HG02588 (cell line): ENCODE results near the gene TCAF1.

Experiments used
- ATAC-seq: cut with Tn5 transposase; IDR thresholded peaks from one replicate; pipeline ENCODE4 v1.9.1; 2021; ENCODE audit warnings: mild to moderate bottlenecking, moderate library complexity; ENCODE audit not compliant: unreplicated experiment

TCAF1 gene

GRCh38 chr7:143901668-143902331, at the start of gene TCAF1:
TSS of gene TCAF1 (minus strand) at chr7:143902176. CDS start at chr7:143876608, 25,568 bp downstream.
- peak; percentile 95 for ATAC-seq

- ATAC-seq = no peak
These were observed 46.8 kb upstream of the TCAF1 start for GRCh38 chr7:143948733-143949132.

- ATAC-seq = no peak
These were observed 45.1 kb upstream of the TCAF1 start for GRCh38 chr7:143947111-143947510.

- no peak for ATAC-seq
These were observed 43.4 kb upstream of the TCAF1 start for GRCh38 chr7:143945423-143945822.

- ATAC-seq = no peak
These were observed 36.6 kb upstream of the TCAF1 start for GRCh38 chr7:143938379-143939243.

- ATAC-seq = no peak
These were observed 34.4 kb upstream of the TCAF1 start for GRCh38 chr7:143936087-143937009.

- no peak for ATAC-seq
These were observed 32.8 kb upstream of the TCAF1 start, which contains the start of gene OR2F2 for GRCh38 chr7:143934526-143935325. TSS of gene OR2F2 (plus strand) at chr7:143935233. CDS start at chr7:143935233, 0 bp downstream.

- no peak for ATAC-seq
These were observed 29.8 kb upstream of the TCAF1 start for GRCh38 chr7:143931739-143932138.

GRCh38 chr7:143929224-143929920, 27.4 kb upstream of the TCAF1 start:
- no peak for ATAC-seq

- ATAC-seq = no peak
These were observed 22.9 kb upstream of the TCAF1 start for GRCh38 chr7:143924851-143925250.

- ATAC-seq = no peak
These were observed 13.1 kb upstream of the TCAF1 start for GRCh38 chr7:143914938-143915652.

- no peak for ATAC-seq
These were observed 12.1 kb upstream of the TCAF1 start for GRCh38 chr7:143913945-143914615.

- ATAC-seq = no peak
These were observed 8.7 kb upstream of the TCAF1 start for GRCh38 chr7:143910473-143911248.

GRCh38 chr7:143909863-143910262, 7.9 kb upstream of the TCAF1 start:
- no peak for ATAC-seq

- no peak for ATAC-seq
These were observed 6.1 kb upstream of the TCAF1 start for GRCh38 chr7:143908120-143908519.

GRCh38 chr7:143906895-143907294, 4.9 kb upstream of the TCAF1 start:
- ATAC-seq = no peak

- ATAC-seq = no peak
These were observed 4.2 kb upstream of the TCAF1 start for GRCh38 chr7:143906151-143906550.

GRCh38 chr7:143905509-143905908, 3.5 kb upstream of the TCAF1 start:
- no peak for ATAC-seq
